ENCODE measurements around the gene FASTKD3. TPM values are rescaled to one million over a fixed set of nuclear protein-coding genes. Genes with fewer than 3 reads are reported as not detected.

The FASTKD3 gene
- total RNA-seq, 2 experiments from 2014 or later: 12.9 to 15.1 TPM

GRCh38 chr5:7897014-7897600 is 28.3 kb upstream of the FASTKD3 start:
- no peaks in the 10 kb centered on the region for H3K4me1 ChIP-seq (ENCODE audit: insufficient read depth, low read length, poor library complexity, severe bottlenecking)
- peaks cover 12% of the 10 kb centered on the region; the same call in 1 of the 2 replicates for H4K20me1 ChIP-seq (ENCODE audit: insufficient read depth, low read length)
- no peaks in the 10 kb centered on the region for H3K9me2 ChIP-seq (ENCODE audit: insufficient read depth, low read length)
- no peaks in the 10 kb centered on the region for H3K9me3 ChIP-seq (ENCODE audit: low read length)
- H3K79me2 ChIP-seq (ENCODE audit: insufficient read depth, low read depth, low read length): no peaks in the 10 kb centered on the region
- H3K4me2 ChIP-seq (ENCODE audit: low read length): no peak overlapping the region
- intact Hi-C loops (cut with micrococcal nuclease; ENCODE audit: unreplicated experiment): no loop called here
- no peak overlapping the region for H3K4me3 ChIP-seq (ENCODE audit: low read depth, low read length, poor library complexity, severe bottlenecking)
- H3K27ac ChIP-seq (ENCODE audit: low read depth, low read length, poor library complexity, severe bottlenecking): no peak overlapping the region
- DNase-seq (ENCODE audit: low spot score): no peak
- H3K36me3 ChIP-seq (ENCODE audit: insufficient read depth, low read length): peaks cover 100% of the 10 kb centered on the region
- no TSS peak for BruUV-seq (replicated peaks)
- POLR2A ChIA-PET: interaction anchor here (1.2 to 1.5 kb wide), 2 partner anchors 11 to 29 kb away, joined by 3 to 4 read pairs; no protein-coding TSS in a partner anchor
- TF ChIP-seq EZH2phosphoT487 (IDR thresholded peaks at IDR 0.05; ENCODE audit: borderline replicate concordance, low read depth, low read length) (no peak), CTCF (conservative IDR thresholded peaks at IDR 0.05; ENCODE audit: low read length) (peak; percentile 67)
- CTCF ChIA-PET (ENCODE audit: unreplicated experiment): interaction anchor here (0.9 kb wide), 1 partner anchor 10 kb away, joined by 3 read pairs; no protein-coding TSS in a partner anchor
- H2AFZ ChIP-seq (ENCODE audit: low read length): no peak overlapping the region

- no peak overlapping the region for H3K4me3 ChIP-seq (ENCODE audit: low read depth, low read length, poor library complexity, severe bottlenecking)
- H2AFZ ChIP-seq (ENCODE audit: low read length): no peak overlapping the region
- H3K27ac ChIP-seq (ENCODE audit: low read depth, low read length, poor library complexity, severe bottlenecking): no peak overlapping the region
- POLR2A ChIA-PET: interaction anchor here (1.0 kb wide), 1 partner anchor 21 kb away, joined by 3 read pairs; no protein-coding TSS in a partner anchor
- peaks cover 12% of the 10 kb centered on the region; the same call in 1 of the 2 replicates for H4K20me1 ChIP-seq (ENCODE audit: insufficient read depth, low read length)
- BruUV-seq (replicated peaks): no TSS peak
- H3K4me1 ChIP-seq (ENCODE audit: insufficient read depth, low read length, poor library complexity, severe bottlenecking): no peaks in the 10 kb centered on the region
- intact Hi-C loops (cut with micrococcal nuclease; ENCODE audit: unreplicated experiment): no loop called here
- no peaks in the 10 kb centered on the region for H3K9me3 ChIP-seq (ENCODE audit: low read length)
- TF ChIP-seq EZH2phosphoT487 (IDR thresholded peaks at IDR 0.05; ENCODE audit: borderline replicate concordance, low read depth, low read length) (no peak), CTCF (conservative IDR thresholded peaks at IDR 0.05; ENCODE audit: low read length) (no peak)
- no peaks in the 10 kb centered on the region for H3K9me2 ChIP-seq (ENCODE audit: insufficient read depth, low read length)
- peaks cover 99% of the 10 kb centered on the region for H3K36me3 ChIP-seq (ENCODE audit: insufficient read depth, low read length)
- H3K79me2 ChIP-seq (ENCODE audit: insufficient read depth, low read depth, low read length): no peaks in the 10 kb centered on the region
- CTCF ChIA-PET (ENCODE audit: unreplicated experiment): no interaction called here
- DNase-seq (ENCODE audit: low spot score): no peak
- no peak overlapping the region for H3K4me2 ChIP-seq (ENCODE audit: low read length)
Measured at GRCh38 chr5:7894860-7895259, 26.0 kb upstream of the FASTKD3 start.

- intact Hi-C loops (cut with micrococcal nuclease; ENCODE audit: unreplicated experiment): no loop called here
- Histone ChIP-seq H3K79me2 (ENCODE audit: insufficient read depth, low read depth, low read length) (no peaks in the 10 kb centered on the region), H4K20me1 (ENCODE audit: insufficient read depth, low read length) (peaks cover 12% of the 10 kb centered on the region; the same call in 1 of the 2 replicates), H3K36me3 (ENCODE audit: insufficient read depth, low read length) (peaks cover 99% of the 10 kb centered on the region), H3K9me3 (ENCODE audit: low read length) (no peaks in the 10 kb centered on the region), H2AFZ (ENCODE audit: low read length) (no peak overlapping the region), H3K4me3 (ENCODE audit: low read depth, low read length, poor library complexity, severe bottlenecking) (no peak overlapping the region), H3K9me2 (ENCODE audit: insufficient read depth, low read length) (no peaks in the 10 kb centered on the region), H3K4me1 (ENCODE audit: insufficient read depth, low read length, poor library complexity, severe bottlenecking) (no peaks in the 10 kb centered on the region), H3K4me2 (ENCODE audit: low read length) (no peak overlapping the region), H3K27ac (ENCODE audit: low read depth, low read length, poor library complexity, severe bottlenecking) (no peak overlapping the region)
- POLR2A ChIA-PET: interaction anchor here (1.0 kb wide), 1 partner anchor 21 kb away, joined by 3 read pairs; no protein-coding TSS in a partner anchor
- TF ChIP-seq CTCF (conservative IDR thresholded peaks at IDR 0.05; ENCODE audit: low read length) (no peak), EZH2phosphoT487 (IDR thresholded peaks at IDR 0.05; ENCODE audit: borderline replicate concordance, low read depth, low read length) (no peak)
- no TSS peak for BruUV-seq (replicated peaks)
- CTCF ChIA-PET (ENCODE audit: unreplicated experiment): no interaction called here
- DNase-seq (ENCODE audit: low spot score): no peak
Measured at GRCh38 chr5:7894439-7894838, 25.6 kb upstream of the FASTKD3 start.

All from OCI-LY7 (cell line).